Measurements from ENCODE around the gene CHRM5.

DNA sequence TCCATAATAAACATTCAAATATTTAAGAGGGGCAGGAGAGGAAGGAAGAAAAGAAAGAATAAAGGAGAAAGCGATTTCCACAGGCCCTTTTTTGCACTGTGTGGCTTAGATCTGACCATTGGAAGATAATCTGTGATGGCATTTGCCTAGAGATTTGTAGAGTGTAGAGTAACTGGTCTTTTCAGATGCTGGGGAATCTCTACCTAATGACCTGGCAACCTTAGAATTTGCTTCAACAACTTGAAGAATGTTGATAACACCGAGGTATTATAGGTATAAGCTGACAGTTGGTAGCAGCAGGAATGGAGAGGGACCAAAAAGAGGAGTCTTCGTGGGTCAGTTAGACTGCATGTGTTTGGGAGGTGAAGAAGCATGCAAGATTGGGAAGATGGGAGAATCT is 91.6 kb downstream of the CHRM5 start:
- TF ChIP-seq POLR2AphosphoS5 (IDR thresholded peaks at IDR 0.05; ENCODE audit: low read depth, low read length) (no peak), POLR2A (IDR thresholded peaks at IDR 0.05; ENCODE audit: control extremely low read depth in 1 of 2, low read depth in 2 of 2, low read length in 2 of 2) (no peak), RBBP5 (IDR thresholded peaks at IDR 0.05; ENCODE audit: borderline replicate concordance, low read depth, low read length) (no peak), TCF12 (IDR thresholded peaks at IDR 0.05; ENCODE audit: low read depth, low read length) (no peak), CHD2 (IDR thresholded peaks at IDR 0.05; ENCODE audit: low read length) (no peak)
- TF ChIP-seq, protein P1, sequence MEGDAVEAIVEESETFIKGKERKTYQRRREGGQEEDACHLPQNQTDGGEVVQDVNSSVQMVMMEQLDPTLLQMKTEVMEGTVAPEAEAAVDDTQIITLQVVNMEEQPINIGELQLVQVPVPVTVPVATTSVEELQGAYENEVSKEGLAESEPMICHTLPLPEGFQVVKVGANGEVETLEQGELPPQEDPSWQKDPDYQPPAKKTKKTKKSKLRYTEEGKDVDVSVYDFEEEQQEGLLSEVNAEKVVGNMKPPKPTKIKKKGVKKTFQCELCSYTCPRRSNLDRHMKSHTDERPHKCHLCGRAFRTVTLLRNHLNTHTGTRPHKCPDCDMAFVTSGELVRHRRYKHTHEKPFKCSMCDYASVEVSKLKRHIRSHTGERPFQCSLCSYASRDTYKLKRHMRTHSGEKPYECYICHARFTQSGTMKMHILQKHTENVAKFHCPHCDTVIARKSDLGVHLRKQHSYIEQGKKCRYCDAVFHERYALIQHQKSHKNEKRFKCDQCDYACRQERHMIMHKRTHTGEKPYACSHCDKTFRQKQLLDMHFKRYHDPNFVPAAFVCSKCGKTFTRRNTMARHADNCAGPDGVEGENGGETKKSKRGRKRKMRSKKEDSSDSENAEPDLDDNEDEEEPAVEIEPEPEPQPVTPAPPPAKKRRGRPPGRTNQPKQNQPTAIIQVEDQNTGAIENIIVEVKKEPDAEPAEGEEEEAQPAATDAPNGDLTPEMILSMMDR (IDR thresholded peaks at IDR 0.05; ENCODE audit: control extremely low read depth in 1 of 3, insufficient read depth in 1 of 3, low read depth in 1 of 3, low read length in 3 of 3) = no peak
